ENCODE measurements around the gene CORO2A. TPM values are rescaled to one million over a fixed set of nuclear protein-coding genes. Genes with fewer than 3 reads are reported as not detected.

CORO2A gene
- total and polyA plus RNA-seq, 8 donors = 2.8 to 26.7 (median 10.7) TPM

GRCh38 chr9:98161851-98162250 is 30.6 kb downstream of the CORO2A start:
- Histone ChIP-seq H3K9me3 (no peaks in the 10 kb centered on the region), H3K27ac (no peak overlapping the region), H3K4me1 (peaks cover 0 to 25% (median 6%) of the 10 kb centered on the region in 4 donors), H3K36me3 (peaks cover 0 to 6% (median 0%) of the 10 kb centered on the region in 4 donors), H3K4me3 (no peak overlapping the region), H3K27me3 (no peaks in the 10 kb centered on the region)
- TF ChIP-seq POLR2AphosphoS5 (IDR thresholded peaks at IDR 0.05) (no peak), POLR2A (IDR thresholded peaks at IDR 0.05) (no peak), CTCF (IDR thresholded peaks at IDR 0.05) (no peak), EP300 (IDR thresholded peaks at IDR 0.05) (no peak)
- WGBS, 5 donors = 81 to 98% (median 93%) methylated on average over 3 to 4 of the region's 4 CpGs
- no peak for DNase-seq
- intact Hi-C loops (cut with DNase I; ENCODE audit: low total_unique reads) = no loop called here

- Histone ChIP-seq H3K27ac (no peak overlapping the region), H3K36me3 (peaks cover 0 to 10% (median 0%) of the 10 kb centered on the region in 4 donors), H3K27me3 (no peaks in the 10 kb centered on the region), H3K9me3 (no peaks in the 10 kb centered on the region), H3K4me1 (peaks cover 0 to 25% (median 6%) of the 10 kb centered on the region in 4 donors), H3K4me3 (no peak overlapping the region)
- DNase-seq = no peak
- TF ChIP-seq CTCF (IDR thresholded peaks at IDR 0.05) (no peak), POLR2AphosphoS5 (IDR thresholded peaks at IDR 0.05) (no peak), EP300 (IDR thresholded peaks at IDR 0.05) (no peak), POLR2A (IDR thresholded peaks at IDR 0.05) (no peak)
- intact Hi-C loops (cut with DNase I; ENCODE audit: low total_unique reads) = no loop called here
- WGBS, 5 donors = 63 to 85% (median 65%) methylated on average over 5 to 6 of the region's 6 CpGs
Observed at GRCh38 chr9:98159790-98160189, 32.6 kb downstream of the CORO2A start.

GRCh38 chr9:98159301-98159700 is 33.1 kb downstream of the CORO2A start:
- intact Hi-C loops (cut with DNase I; ENCODE audit: low total_unique reads) = no loop called here
- Histone ChIP-seq H3K9me3 (no peaks in the 10 kb centered on the region), H3K4me1 (peaks cover 0 to 22% (median 6%) of the 10 kb centered on the region in 4 donors), H3K4me3 (no peak overlapping the region), H3K36me3 (peaks cover 0 to 10% (median 0%) of the 10 kb centered on the region in 4 donors), H3K27ac (no peak overlapping the region), H3K27me3 (no peaks in the 10 kb centered on the region)
- no peak for DNase-seq
- no peak for TF ChIP-seq POLR2AphosphoS5 (IDR thresholded peaks at IDR 0.05)
- TF ChIP-seq EP300 (IDR thresholded peaks at IDR 0.05) = no peak
- no peak for TF ChIP-seq CTCF (IDR thresholded peaks at IDR 0.05)
- TF ChIP-seq POLR2A (IDR thresholded peaks at IDR 0.05) = no peak
- 89 to 98% (median 93%) methylated on average over 5 of the region's 5 CpGs for WGBS, 5 donors

- Histone ChIP-seq H3K36me3 (peaks cover 0 to 10% (median 0%) of the 10 kb centered on the region in 4 donors), H3K9me3 (no peaks in the 10 kb centered on the region), H3K27me3 (no peaks in the 10 kb centered on the region), H3K4me1 (peaks cover 0 to 14% (median 6%) of the 10 kb centered on the region in 4 donors), H3K27ac (no peak overlapping the region), H3K4me3 (no peak overlapping the region)
- TF ChIP-seq EP300 (IDR thresholded peaks at IDR 0.05) (no peak), POLR2A (IDR thresholded peaks at IDR 0.05) (no peak), POLR2AphosphoS5 (IDR thresholded peaks at IDR 0.05) (peak in 1 of 3 donors; percentile 28), CTCF (IDR thresholded peaks at IDR 0.05) (no peak)
- peak in 1 of 2 donors; percentile 83 for DNase-seq
- intact Hi-C loops (cut with DNase I; ENCODE audit: low total_unique reads) = no loop called here
- 28 to 55% (median 40%) methylated on average over 4 of the region's 4 CpGs for WGBS, 5 donors
Observed at GRCh38 chr9:98158071-98158831, 34.2 kb downstream of the CORO2A start.
